Left ventricle myocardium inferior (tissue), 1 donor: Measurements from ENCODE around the gene PSMA5. TPM values are rescaled to one million over a fixed set of nuclear protein-coding genes. Genes with fewer than 3 reads are reported as not detected.

ENCODE experiments used
- DNase-seq: peaks from one replicate; pipeline ENCODE4 v3.0.0-alpha.2; 2020
- H3K27ac ChIP-seq: fragments of 200-600 bp; replicated peaks from 2 replicates; pipeline ENCODE4 v1.8.0; 2021
- H3K27me3 ChIP-seq: fragments of 200-600 bp; 2 replicates; pipeline ENCODE4 v1.8.0; 2021; ENCODE audit warnings: low read depth
- H3K36me3 ChIP-seq: fragments of 200-600 bp; 2 replicates; pipeline ENCODE4 v1.8.0; 2021
- H3K4me1 ChIP-seq: fragments of 200-600 bp; 2 replicates; pipeline ENCODE4 v1.8.0; 2021
- H3K4me3 ChIP-seq: fragments of 200-600 bp; 2 replicates; pipeline ENCODE4 v1.8.0; 2021; ENCODE audit warnings: mild to moderate bottlenecking, moderate library complexity
- H3K9me3 ChIP-seq: fragments of 200-600 bp; replicated peaks from 2 replicates; pipeline ENCODE4 v1.8.0; 2021
- intact Hi-C: fragments of 100-400 bp; cut with micrococcal nuclease; formaldehyde crosslinking; loops from one replicate; pipeline ENCODE4 v1.11.0; 2022
- total RNA-seq: library from RNA; stranded (reverse); fragmentation: NEBNext Ultra II Directional; extraction: Animal tissue kit (Norgen Biotek cat#: 25700); gene quantifications from one replicate; pipeline ENCODE4 v1.2.1, GENCODE V29; 2021
- TF ChIP-seq, protein P1 (sequence below): fragments of 200-600 bp; IDR thresholded peaks from 2 replicates; pipeline ENCODE4 v1.8.0; 2021; ENCODE audit warnings: antibody characterized with exemption, mild to moderate bottlenecking, borderline replicate concordance
- donor health status: DM: no; HTN: yes; CAD: no; lungs with severe emphysema.

Gene PSMA5
- total RNA-seq, 1 donor from 2014 or later, result 49.9 TPM

- Histone ChIP-seq H3K27ac (peak overlapping the region; percentile 92), H3K4me1 (peaks cover 95% of the 10 kb centered on the region), H3K9me3 (no peaks in the 10 kb centered on the region), H3K4me3 (peak overlapping the region; percentile 74), H3K36me3 (no peaks in the 10 kb centered on the region), H3K27me3 (no peaks in the 10 kb centered on the region)
- intact Hi-C loops, result no loop called here
- no peak for DNase-seq
- TF ChIP-seq, protein P1, sequence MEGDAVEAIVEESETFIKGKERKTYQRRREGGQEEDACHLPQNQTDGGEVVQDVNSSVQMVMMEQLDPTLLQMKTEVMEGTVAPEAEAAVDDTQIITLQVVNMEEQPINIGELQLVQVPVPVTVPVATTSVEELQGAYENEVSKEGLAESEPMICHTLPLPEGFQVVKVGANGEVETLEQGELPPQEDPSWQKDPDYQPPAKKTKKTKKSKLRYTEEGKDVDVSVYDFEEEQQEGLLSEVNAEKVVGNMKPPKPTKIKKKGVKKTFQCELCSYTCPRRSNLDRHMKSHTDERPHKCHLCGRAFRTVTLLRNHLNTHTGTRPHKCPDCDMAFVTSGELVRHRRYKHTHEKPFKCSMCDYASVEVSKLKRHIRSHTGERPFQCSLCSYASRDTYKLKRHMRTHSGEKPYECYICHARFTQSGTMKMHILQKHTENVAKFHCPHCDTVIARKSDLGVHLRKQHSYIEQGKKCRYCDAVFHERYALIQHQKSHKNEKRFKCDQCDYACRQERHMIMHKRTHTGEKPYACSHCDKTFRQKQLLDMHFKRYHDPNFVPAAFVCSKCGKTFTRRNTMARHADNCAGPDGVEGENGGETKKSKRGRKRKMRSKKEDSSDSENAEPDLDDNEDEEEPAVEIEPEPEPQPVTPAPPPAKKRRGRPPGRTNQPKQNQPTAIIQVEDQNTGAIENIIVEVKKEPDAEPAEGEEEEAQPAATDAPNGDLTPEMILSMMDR, result no peak
These were observed 35.1 kb downstream of the PSMA5 start for GRCh38 chr1:109391157-109391556.

DNA sequence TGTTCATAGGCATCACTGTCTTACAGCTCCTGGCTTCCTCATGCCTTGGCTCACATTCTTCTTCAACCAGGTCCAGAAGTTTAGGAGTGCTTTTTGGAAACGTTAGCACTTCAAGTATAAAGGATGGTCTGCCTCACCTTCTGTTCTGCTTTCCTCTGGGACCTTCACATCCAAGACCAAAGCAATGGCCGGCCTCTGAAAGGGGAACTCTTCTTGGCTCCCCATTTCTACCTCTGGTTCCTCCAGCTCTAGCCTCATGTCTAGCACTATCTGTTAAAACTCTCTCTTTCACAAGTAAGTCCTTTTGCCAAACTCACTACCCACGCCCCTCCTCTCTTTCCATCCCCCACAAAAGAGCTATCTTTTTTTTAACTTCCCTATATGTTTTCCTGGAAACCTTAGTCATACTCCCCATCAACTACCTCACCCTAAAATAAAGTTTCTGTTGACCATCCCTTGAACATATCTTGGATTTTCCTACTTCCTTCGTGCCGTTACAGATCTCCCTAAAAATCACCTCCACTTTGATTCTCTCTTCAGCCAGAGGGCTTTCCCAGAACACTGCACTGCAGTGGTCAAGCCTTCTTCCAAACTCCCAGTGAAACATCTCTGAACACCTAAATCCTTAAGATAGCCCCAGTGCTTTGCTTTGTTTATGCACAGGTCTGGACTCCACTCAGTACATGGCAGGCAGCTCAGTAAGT lies 36.5 kb downstream of the PSMA5 start:
- peaks cover 96% of the 10 kb centered on the region for H3K4me1 ChIP-seq
- intact Hi-C loops, result no loop called here
- no peaks in the 10 kb centered on the region for H3K27me3 ChIP-seq
- H3K9me3 ChIP-seq, result no peaks in the 10 kb centered on the region
- H3K27ac ChIP-seq, result peak overlapping the region; percentile 92
- H3K36me3 ChIP-seq, result no peaks in the 10 kb centered on the region
- TF ChIP-seq, protein P1, result no peak
- no peak for DNase-seq
- H3K4me3 ChIP-seq, result peak overlapping the region; percentile 74

GRCh38 chr1:109388884-109389637 lies 37.2 kb downstream of the PSMA5 start:
- H3K9me3 ChIP-seq, result no peaks in the 10 kb centered on the region
- intact Hi-C loops, result no loop called here
- no peaks in the 10 kb centered on the region for H3K27me3 ChIP-seq
- TF ChIP-seq, protein P1, result no peak
- peaks cover 96% of the 10 kb centered on the region for H3K4me1 ChIP-seq
- no peaks in the 10 kb centered on the region for H3K36me3 ChIP-seq
- peak overlapping the region; percentile 92 for H3K27ac ChIP-seq
- peak overlapping the region; percentile 74 for H3K4me3 ChIP-seq
- DNase-seq, result no peak

DNA sequence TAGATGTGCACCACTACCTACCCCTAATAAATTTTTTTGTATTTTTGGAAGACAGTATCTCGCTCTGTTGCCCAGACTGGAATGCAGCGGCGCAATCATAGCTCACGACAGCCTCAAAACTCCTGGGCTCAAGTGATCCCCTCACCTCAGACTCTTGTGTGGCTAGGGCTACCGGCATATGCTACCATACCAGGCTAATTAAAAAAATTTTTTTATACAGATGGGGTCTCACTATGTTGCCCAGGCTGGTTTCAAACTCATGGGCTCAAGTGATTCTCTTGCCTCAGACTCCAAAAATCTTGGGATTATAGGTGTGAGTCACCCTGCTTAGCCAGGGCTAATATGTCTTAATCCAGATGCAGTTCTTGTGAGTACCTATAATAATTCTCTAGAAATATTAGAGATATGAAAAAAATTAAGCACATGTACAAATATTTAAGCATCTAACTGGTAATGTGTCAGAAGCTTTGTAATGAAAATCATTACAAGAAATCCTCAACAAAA lies 38.0 kb downstream of the PSMA5 start:
- H3K4me3 ChIP-seq, result no peak overlapping the region
- TF ChIP-seq, protein P1, result no peak
- no peaks in the 10 kb centered on the region for H3K27me3 ChIP-seq
- H3K9me3 ChIP-seq, result no peaks in the 10 kb centered on the region
- H3K27ac ChIP-seq, result peak overlapping the region; percentile 92
- no peak for DNase-seq
- no peaks in the 10 kb centered on the region for H3K36me3 ChIP-seq
- peaks cover 96% of the 10 kb centered on the region for H3K4me1 ChIP-seq
- intact Hi-C loops, result no loop called here

DNA sequence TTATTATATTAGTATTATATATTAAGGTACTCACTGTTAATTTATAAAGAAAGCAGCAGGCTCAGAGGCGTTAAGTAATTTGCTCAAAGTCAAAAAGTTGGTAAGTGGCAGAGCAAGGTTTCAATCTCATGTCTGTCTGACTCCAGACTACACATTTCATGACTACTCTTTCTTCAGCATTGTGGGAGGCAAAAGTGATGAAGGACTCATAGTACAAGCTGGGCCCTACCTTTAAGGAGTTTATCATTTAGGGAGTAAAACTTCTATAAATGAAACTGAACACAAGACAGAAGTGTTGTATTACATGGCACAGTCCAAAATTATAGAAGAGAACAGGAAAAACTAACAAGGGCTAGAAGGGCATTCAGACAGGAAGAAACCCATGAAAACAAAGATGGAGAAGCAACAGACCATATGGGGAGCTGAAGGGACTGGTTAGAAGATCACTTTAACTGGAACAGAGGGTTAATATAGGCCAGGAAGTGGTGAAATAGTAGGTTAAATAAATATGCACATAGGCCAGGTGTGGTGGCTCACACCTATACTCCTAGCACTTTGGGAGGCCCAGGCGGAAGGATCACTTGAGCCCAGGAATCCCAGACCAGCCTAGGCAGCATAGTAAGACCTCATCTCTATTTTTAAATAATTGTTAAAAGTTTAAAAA lies 40.1 kb downstream of the PSMA5 start:
- H3K27me3 ChIP-seq, result no peaks in the 10 kb centered on the region
- TF ChIP-seq, protein P1, result no peak
- no peak overlapping the region for H3K4me3 ChIP-seq
- no peak for DNase-seq
- H3K9me3 ChIP-seq, result no peaks in the 10 kb centered on the region
- peak overlapping the region; percentile 79 for H3K27ac ChIP-seq
- peaks cover 97% of the 10 kb centered on the region for H3K4me1 ChIP-seq
- intact Hi-C loops, result no loop called here
- no peaks in the 10 kb centered on the region for H3K36me3 ChIP-seq
